HFFc6 (cell line): ENCODE data around the gene CALN1. TPM values are rescaled to one million over a fixed set of nuclear protein-coding genes. Genes with fewer than 3 reads are reported as not detected.

Experiments
- DNase-seq: peaks from one replicate; pipeline ENCODE4 v3.0.0-alpha.2; 2018
- H3K27ac Mint-ChIP-seq: 2 replicates; pipeline ENCODE4 v1.8.0; 2020; ENCODE audit warnings: mild to moderate bottlenecking, mixed read lengths
- H3K27me3 Mint-ChIP-seq: 2 replicates; pipeline ENCODE4 v1.8.0; 2021; ENCODE audit warnings: mild to moderate bottlenecking, moderate library complexity, mixed read lengths; ENCODE audit not compliant: insufficient read depth
- H3K36me3 Mint-ChIP-seq: 2 replicates; pipeline ENCODE4 v1.8.0; 2021; ENCODE audit warnings: low read depth, mixed read lengths
- H3K4me1 Mint-ChIP-seq: 2 replicates; pipeline ENCODE4 v1.8.0; 2020; ENCODE audit warnings: low read depth, mixed read lengths
- H3K4me3 Mint-ChIP-seq: 2 replicates; pipeline ENCODE4 v1.8.0; 2020; ENCODE audit warnings: mild to moderate bottlenecking, moderate library complexity, mixed read lengths
- H3K9me3 Mint-ChIP-seq: 2 replicates; pipeline ENCODE4 v1.8.0; 2020; ENCODE audit warnings: mild to moderate bottlenecking, mixed read lengths
- total RNA-seq, 6 experiments: library from RNA; stranded (reverse); fragmentation: NEBNext Ultra II Directional; extraction: Animal tissue kit (Norgen Biotek cat#: 25700); gene quantifications; 2 replicates in 1 of 6; 3 replicates in 5 of 6; pipeline ENCODE4 v1.2.3, GENCODE V29; 2021
- TF ChIP-seq, protein P1 (sequence below): fragments of 200-600 bp; sonication (generic); IDR thresholded peaks from 2 replicates; pipeline ENCODE4 v1.5.0; 2021; ENCODE audit warnings: antibody characterized with exemption, mild to moderate bottlenecking

Gene CALN1
- total RNA-seq, 6 experiments from 2014 or later, result not detected

DNA sequence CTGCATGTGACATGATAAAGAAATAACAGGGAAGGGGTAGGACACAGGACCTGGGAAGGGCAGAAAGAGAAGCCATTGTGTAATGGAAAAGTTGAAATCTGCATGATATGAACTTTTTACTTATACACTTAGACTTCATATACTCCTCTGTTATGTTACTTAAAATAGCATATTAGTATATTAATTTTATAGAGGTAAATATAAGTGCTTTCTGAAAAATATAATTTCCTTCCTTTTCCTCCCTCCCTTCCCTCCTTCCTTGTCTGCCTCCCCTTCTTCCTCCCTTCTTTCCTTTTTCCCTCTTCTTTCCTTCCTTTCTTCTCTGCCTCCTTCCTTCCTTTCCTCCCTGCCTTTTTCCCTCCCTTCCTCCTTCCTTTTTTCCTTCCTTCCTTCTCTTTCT is 363.7 kb downstream of the CALN1 start:
- DNase-seq, result no peak
- no peaks in the 10 kb centered on the region for H3K27me3 Mint-ChIP-seq
- H3K4me1 Mint-ChIP-seq, result no peaks in the 10 kb centered on the region
- H3K9me3 Mint-ChIP-seq, result peaks cover 39% of the 10 kb centered on the region
- H3K4me3 Mint-ChIP-seq, result no peak overlapping the region
- TF ChIP-seq, protein P1, sequence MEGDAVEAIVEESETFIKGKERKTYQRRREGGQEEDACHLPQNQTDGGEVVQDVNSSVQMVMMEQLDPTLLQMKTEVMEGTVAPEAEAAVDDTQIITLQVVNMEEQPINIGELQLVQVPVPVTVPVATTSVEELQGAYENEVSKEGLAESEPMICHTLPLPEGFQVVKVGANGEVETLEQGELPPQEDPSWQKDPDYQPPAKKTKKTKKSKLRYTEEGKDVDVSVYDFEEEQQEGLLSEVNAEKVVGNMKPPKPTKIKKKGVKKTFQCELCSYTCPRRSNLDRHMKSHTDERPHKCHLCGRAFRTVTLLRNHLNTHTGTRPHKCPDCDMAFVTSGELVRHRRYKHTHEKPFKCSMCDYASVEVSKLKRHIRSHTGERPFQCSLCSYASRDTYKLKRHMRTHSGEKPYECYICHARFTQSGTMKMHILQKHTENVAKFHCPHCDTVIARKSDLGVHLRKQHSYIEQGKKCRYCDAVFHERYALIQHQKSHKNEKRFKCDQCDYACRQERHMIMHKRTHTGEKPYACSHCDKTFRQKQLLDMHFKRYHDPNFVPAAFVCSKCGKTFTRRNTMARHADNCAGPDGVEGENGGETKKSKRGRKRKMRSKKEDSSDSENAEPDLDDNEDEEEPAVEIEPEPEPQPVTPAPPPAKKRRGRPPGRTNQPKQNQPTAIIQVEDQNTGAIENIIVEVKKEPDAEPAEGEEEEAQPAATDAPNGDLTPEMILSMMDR, result no peak
- H3K36me3 Mint-ChIP-seq, result no peaks in the 10 kb centered on the region; the same call in 1 of the 2 replicates
- H3K27ac Mint-ChIP-seq, result no peak overlapping the region

DNA sequence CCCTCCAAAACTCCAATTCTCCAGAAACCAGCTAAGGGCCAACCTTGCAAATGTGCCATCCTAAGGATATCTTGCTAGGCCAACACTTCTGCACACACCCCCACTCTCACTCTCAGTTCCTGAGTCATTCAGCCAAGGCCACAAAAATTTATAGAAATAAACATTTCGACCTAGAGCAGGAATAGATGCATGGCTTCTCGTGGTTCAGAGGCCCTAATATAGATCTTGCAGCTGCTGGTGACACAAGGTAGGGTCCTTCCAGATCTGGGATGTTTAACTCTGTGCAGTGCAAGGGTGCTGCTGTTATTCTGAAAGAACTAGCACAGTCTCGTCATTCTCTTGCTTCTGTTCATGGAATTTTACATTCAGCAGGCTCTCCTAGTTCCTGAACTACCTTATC is 369.3 kb downstream of the CALN1 start:
- no peak overlapping the region for H3K4me3 Mint-ChIP-seq
- DNase-seq, result no peak
- peaks cover 31% of the 10 kb centered on the region for H3K9me3 Mint-ChIP-seq
- TF ChIP-seq, protein P1, result no peak
- H3K4me1 Mint-ChIP-seq, result no peaks in the 10 kb centered on the region
- H3K36me3 Mint-ChIP-seq, result peaks cover 8% of the 10 kb centered on the region; the same call in 1 of the 2 replicates
- H3K27me3 Mint-ChIP-seq, result no peaks in the 10 kb centered on the region; the same call in 1 of the 2 replicates
- H3K27ac Mint-ChIP-seq, result no peak overlapping the region

DNA sequence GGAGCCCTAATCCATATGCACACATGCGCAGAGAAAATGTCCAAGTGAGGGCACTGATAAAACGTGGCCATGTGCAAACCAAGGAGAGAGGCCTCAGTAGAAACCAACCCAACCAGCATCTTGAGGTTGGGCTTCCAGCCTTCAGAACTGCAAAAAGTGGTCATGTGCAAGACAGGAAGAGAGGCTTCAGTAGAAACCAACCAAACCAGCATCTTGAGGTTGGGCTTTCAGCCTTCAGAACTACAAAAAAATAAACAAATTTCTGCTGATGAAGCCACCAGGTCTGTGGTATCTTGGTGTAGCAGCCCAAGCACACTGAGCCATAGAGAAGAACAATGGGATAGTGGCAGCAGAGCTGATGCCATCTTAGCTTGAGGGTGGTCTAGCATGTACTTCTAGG is 371.5 kb downstream of the CALN1 start:
- Mint-ChIP-seq H3K4me3 (no peak overlapping the region), H3K4me1 (no peaks in the 10 kb centered on the region), H3K9me3 (peaks cover 22% of the 10 kb centered on the region), H3K27ac (no peak overlapping the region), H3K27me3 (no peaks in the 10 kb centered on the region; the same call in 1 of the 2 replicates), H3K36me3 (peaks cover 8% of the 10 kb centered on the region; the same call in 1 of the 2 replicates)
- TF ChIP-seq, protein P1, result no peak
- DNase-seq, result no peak

DNA sequence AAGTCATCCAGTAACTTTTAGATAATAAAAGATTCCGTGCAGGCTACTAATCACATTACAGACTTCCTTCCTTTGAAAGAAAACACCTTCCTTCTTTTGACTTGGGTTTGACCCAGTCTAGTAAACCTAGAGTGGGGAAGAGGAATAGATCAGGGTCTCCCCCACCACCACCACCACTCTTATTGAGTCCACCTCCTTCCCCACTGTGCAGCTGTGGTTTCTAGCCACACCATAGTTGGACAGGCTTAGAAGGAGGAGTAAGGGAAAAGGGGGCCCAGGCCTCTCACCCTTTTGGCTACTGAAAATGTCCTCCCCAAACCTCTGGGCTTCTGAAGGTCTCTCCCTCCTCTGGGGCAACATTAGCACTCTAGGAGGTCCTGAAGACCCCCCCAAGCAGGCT is 372.7 kb downstream of the CALN1 start:
- TF ChIP-seq, protein P1, result no peak
- peaks cover 8% of the 10 kb centered on the region; the same call in 1 of the 2 replicates for H3K36me3 Mint-ChIP-seq
- H3K27me3 Mint-ChIP-seq, result no peaks in the 10 kb centered on the region; the same call in 1 of the 2 replicates

DNA sequence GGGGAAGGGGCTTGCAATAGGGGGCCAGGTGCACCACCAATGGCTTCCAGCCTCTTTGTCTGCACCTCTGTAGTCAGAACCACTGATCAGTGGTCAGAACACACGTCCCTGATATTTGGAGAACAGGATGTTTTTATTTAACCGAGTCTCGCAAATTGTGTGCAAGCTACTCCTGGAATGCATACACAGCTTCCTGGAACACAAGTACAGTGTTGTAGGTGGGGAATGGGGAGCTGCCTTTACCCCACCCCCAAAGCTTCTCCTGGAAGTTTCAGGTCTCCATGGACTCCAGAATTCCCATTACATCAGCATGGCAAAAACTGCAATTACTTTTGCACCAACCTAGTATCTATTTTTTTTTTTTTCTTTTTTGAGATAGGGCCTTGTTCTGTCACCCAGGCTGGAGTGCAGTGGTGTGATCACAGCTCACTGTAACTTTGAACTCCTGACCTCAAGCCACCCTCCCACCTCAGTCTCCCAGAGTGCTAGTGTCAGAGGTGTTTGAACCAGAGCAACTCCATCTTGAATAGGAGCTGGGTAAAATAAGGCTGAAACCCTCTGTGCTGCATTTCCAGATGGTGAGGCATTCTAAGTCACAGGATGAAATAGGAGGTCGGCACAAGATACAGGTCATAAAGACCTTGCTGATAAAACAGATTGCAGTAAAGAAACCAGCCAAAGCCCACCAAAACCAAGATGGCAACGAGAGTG is 374.0 kb downstream of the CALN1 start:
- no peak for DNase-seq
- Mint-ChIP-seq H3K9me3 (peaks cover 22% of the 10 kb centered on the region), H3K4me3 (no peak overlapping the region), H3K27me3 (no peaks in the 10 kb centered on the region; the same call in 1 of the 2 replicates), H3K4me1 (no peaks in the 10 kb centered on the region), H3K27ac (no peak overlapping the region), H3K36me3 (peaks cover 8% of the 10 kb centered on the region; the same call in 1 of the 2 replicates)
- TF ChIP-seq, protein P1, result no peak

More for the DNA sequence above, 372.7 kb downstream of the CALN1 start:
- Mint-ChIP-seq H3K4me3 (no peak overlapping the region), H3K4me1 (no peaks in the 10 kb centered on the region), H3K27ac (no peak overlapping the region), H3K9me3 (peaks cover 22% of the 10 kb centered on the region)
- no peak for DNase-seq
